ENCODE data around the gene DDX50. TPM values are rescaled to one million over a fixed set of nuclear protein-coding genes. Genes with fewer than 3 reads are reported as not detected.

The DDX50 gene
- total and polyA plus RNA-seq, 2 donors (not counting 3 experiments of a cell fraction or from before 2014, with no cell fraction given): 14.8 to 28.2 TPM

DNA sequence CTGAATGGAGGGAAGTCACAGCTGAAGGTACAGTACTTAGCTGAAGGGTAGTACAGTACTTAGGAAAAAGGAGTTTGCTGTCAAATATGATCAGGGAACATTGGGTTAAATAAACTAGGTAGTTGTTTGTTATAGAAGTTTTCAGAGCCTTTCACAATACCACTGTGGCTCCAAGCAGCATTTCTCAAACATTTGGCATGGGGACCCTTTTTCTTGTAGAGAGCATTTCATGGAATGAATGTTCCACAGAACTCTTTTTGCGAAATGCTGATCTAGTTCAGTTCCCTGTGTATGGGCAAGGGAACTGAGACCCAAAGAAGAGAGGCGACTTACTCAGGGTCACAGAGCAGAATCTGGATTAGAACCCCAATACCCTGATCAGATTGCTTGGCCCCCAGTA, 31.5 kb upstream of the DDX50 start:
- Histone ChIP-seq H3K27ac (ENCODE audit: insufficient read depth, low read depth, low read length) (no peak overlapping the region), H3K4me1 (ENCODE audit: control insufficient read depth, extremely low read depth, insufficient read depth, low read length) (no peaks in the 10 kb centered on the region), H3K4me3 (replicated peaks in 1 of 3; ENCODE audit: insufficient read depth in 1 of 3, low read depth in 1 of 3, low read length in 3 of 3) (no peak overlapping the region), H3K9me1 (replicated peaks; ENCODE audit: control insufficient read depth, extremely low read depth, insufficient read depth, low read length) (no peaks in the 10 kb centered on the region), H3K36me3 (ENCODE audit: control insufficient read depth in 2 of 2, extremely low read depth in 1 of 2, insufficient read depth in 2 of 2, low read length in 2 of 2) (no peaks in the 10 kb centered on the region), H4K20me1 (replicated peaks; ENCODE audit: control insufficient read depth, extremely low read depth, insufficient read depth, low read length) (no peaks in the 10 kb centered on the region), H3K79me2 (ENCODE audit: control insufficient read depth, insufficient read depth, low read length) (no peaks in the 10 kb centered on the region), H2AFZ (ENCODE audit: low read depth, low read length) (no peak overlapping the region), H3K9ac (replicated peaks; ENCODE audit: extremely low read depth, insufficient read depth, low read length) (no peak overlapping the region), H3K9me3 (replicated peaks; ENCODE audit: control insufficient read depth, insufficient read depth, low read length) (no peaks in the 10 kb centered on the region), H3K27me3 (ENCODE audit: control insufficient read depth in 2 of 2, insufficient read depth in 2 of 2, low read length in 2 of 2) (peaks cover 6 to 15% of the 10 kb centered on the region in 2 experiments), H3K4me2 (ENCODE audit: insufficient read depth, low read length) (no peak overlapping the region)
- TF ChIP-seq JUN (IDR thresholded peaks at IDR 0.05; ENCODE audit: borderline replicate concordance, insufficient read depth, insufficient read length, low read depth): no peak
- no peak for TF ChIP-seq MYC (IDR thresholded peaks at IDR 0.05; ENCODE audit: low read depth, low read length)
- no peak for TF ChIP-seq EZH2 (IDR thresholded peaks at IDR 0.05; ENCODE audit: borderline replicate concordance, low read depth, low read length, severe bottlenecking)
- TF ChIP-seq POLR2A (IDR thresholded peaks at IDR 0.05; ENCODE audit: low read depth, low read length): no peak
- no peak for TF ChIP-seq POLR2AphosphoS5 (IDR thresholded peaks at IDR 0.05; ENCODE audit: insufficient read depth, low read depth, low read length)
- TF ChIP-seq, protein P1, sequence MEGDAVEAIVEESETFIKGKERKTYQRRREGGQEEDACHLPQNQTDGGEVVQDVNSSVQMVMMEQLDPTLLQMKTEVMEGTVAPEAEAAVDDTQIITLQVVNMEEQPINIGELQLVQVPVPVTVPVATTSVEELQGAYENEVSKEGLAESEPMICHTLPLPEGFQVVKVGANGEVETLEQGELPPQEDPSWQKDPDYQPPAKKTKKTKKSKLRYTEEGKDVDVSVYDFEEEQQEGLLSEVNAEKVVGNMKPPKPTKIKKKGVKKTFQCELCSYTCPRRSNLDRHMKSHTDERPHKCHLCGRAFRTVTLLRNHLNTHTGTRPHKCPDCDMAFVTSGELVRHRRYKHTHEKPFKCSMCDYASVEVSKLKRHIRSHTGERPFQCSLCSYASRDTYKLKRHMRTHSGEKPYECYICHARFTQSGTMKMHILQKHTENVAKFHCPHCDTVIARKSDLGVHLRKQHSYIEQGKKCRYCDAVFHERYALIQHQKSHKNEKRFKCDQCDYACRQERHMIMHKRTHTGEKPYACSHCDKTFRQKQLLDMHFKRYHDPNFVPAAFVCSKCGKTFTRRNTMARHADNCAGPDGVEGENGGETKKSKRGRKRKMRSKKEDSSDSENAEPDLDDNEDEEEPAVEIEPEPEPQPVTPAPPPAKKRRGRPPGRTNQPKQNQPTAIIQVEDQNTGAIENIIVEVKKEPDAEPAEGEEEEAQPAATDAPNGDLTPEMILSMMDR (IDR thresholded peaks at IDR 0.05; ENCODE audit: extremely low read depth in 1 of 2, insufficient read depth in 1 of 2, low read depth in 1 of 2, low read length in 2 of 2): no peak
- TF ChIP-seq GATA2 (IDR thresholded peaks at IDR 0.05; ENCODE audit: insufficient read depth, insufficient read length, low read depth, low read length): no peak
- CTCF ChIA-PET: no interaction called here
- DNase-seq (ENCODE audit: low read depth, low spot score) (no peak), FAIRE-seq (no peak)
- dilution Hi-C loops (cut with MboI; ENCODE audit: extremely low pct_ligation_motif_present, low sequenced_read_pairs): no loop called here
- intact Hi-C loops (cut with micrococcal nuclease): no loop called here
- BruUV-seq (replicated peaks): no TSS peak
- POLR2A ChIA-PET: no interaction called here

DNA sequence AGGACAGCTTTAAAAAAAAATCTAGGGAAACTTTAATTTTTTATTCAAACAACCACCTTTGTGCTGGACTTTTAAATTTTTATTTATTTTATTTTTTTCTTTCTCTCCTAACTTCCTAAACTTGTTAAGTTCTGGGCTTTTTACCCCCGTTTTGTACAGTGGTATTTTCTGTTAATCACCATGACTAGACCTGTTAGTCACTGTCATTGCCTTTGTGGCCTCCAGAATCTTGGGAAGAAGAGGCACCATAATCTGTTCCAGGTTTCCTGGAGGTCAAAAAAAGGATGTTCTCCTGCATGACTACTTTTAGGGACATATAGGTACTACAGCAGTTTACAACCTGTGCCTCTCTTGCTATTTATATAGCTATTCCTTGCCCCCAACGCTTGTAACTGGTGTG, 31.1 kb upstream of the DDX50 start:
- intact Hi-C loops (cut with micrococcal nuclease): no loop called here
- H3K4me1 ChIP-seq (ENCODE audit: control insufficient read depth, extremely low read depth, insufficient read depth, low read length): no peaks in the 10 kb centered on the region
- H3K79me2 ChIP-seq (ENCODE audit: control insufficient read depth, insufficient read depth, low read length): no peaks in the 10 kb centered on the region
- dilution Hi-C loops (cut with MboI; ENCODE audit: extremely low pct_ligation_motif_present, low sequenced_read_pairs): no loop called here
- no peak overlapping the region for H3K4me2 ChIP-seq (ENCODE audit: insufficient read depth, low read length)
- H3K27ac ChIP-seq (ENCODE audit: insufficient read depth, low read depth, low read length): no peak overlapping the region
- H3K9me3 ChIP-seq (replicated peaks; ENCODE audit: control insufficient read depth, insufficient read depth, low read length): no peaks in the 10 kb centered on the region
- TF ChIP-seq JUN (IDR thresholded peaks at IDR 0.05; ENCODE audit: borderline replicate concordance, insufficient read depth, insufficient read length, low read depth) (no peak), MYC (IDR thresholded peaks at IDR 0.05; ENCODE audit: low read depth, low read length) (no peak), FOS (IDR thresholded peaks at IDR 0.05; ENCODE audit: borderline replicate concordance, insufficient read depth, low read length) (no peak), POLR2A (IDR thresholded peaks at IDR 0.05; ENCODE audit: low read depth, low read length) (no peak), POLR2AphosphoS5 (IDR thresholded peaks at IDR 0.05; ENCODE audit: insufficient read depth, low read depth, low read length) (no peak), EZH2 (IDR thresholded peaks at IDR 0.05; ENCODE audit: borderline replicate concordance, low read depth, low read length, severe bottlenecking) (no peak), GATA2 (IDR thresholded peaks at IDR 0.05; ENCODE audit: insufficient read depth, insufficient read length, low read depth, low read length) (no peak)
- TF ChIP-seq, protein P1 (IDR thresholded peaks at IDR 0.05; ENCODE audit: extremely low read depth in 1 of 2, insufficient read depth in 1 of 2, low read depth in 1 of 2, low read length in 2 of 2): no peak
- TF ChIP-seq, protein P2, sequence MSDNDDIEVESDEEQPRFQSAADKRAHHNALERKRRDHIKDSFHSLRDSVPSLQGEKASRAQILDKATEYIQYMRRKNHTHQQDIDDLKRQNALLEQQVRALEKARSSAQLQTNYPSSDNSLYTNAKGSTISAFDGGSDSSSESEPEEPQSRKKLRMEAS (IDR thresholded peaks at IDR 0.05; ENCODE audit: insufficient read depth, insufficient read length): no peak
- no peak overlapping the region for H2AFZ ChIP-seq (ENCODE audit: low read depth, low read length)
- H3K9ac ChIP-seq (replicated peaks; ENCODE audit: extremely low read depth, insufficient read depth, low read length): no peak overlapping the region
- no peaks in the 10 kb centered on the region for H4K20me1 ChIP-seq (replicated peaks; ENCODE audit: control insufficient read depth, extremely low read depth, insufficient read depth, low read length)
- CTCF ChIA-PET: no interaction called here
- no TSS peak for BruUV-seq (replicated peaks)
- DNase-seq (ENCODE audit: low read depth, low spot score) (no peak), FAIRE-seq (no peak)
- no peaks in the 10 kb centered on the region for H3K36me3 ChIP-seq (ENCODE audit: control insufficient read depth in 2 of 2, extremely low read depth in 1 of 2, insufficient read depth in 2 of 2, low read length in 2 of 2)
- peaks cover 6 to 15% of the 10 kb centered on the region in 2 experiments for H3K27me3 ChIP-seq (ENCODE audit: control insufficient read depth in 2 of 2, insufficient read depth in 2 of 2, low read length in 2 of 2)
- POLR2A ChIA-PET: no interaction called here
- no peaks in the 10 kb centered on the region for H3K9me1 ChIP-seq (replicated peaks; ENCODE audit: control insufficient read depth, extremely low read depth, insufficient read depth, low read length)
- H3K4me3 ChIP-seq (replicated peaks in 1 of 3; ENCODE audit: insufficient read depth in 1 of 3, low read depth in 1 of 3, low read length in 3 of 3): no peak overlapping the region
